Keratinocyte (primary cell): Measurements from ENCODE around the gene ZIC4.

ENCODE experiments used
- CTCF ChIP-seq, 3 experiments: IDR thresholded peaks in 1 of 3; conservative IDR thresholded peaks in 1 of 3; optimal IDR thresholded peaks in 1 of 3; 2 replicates in 2 of 3; 3 replicates in 1 of 3; pipeline versions ENCODE3 to v1.5.1; 2011; ENCODE audit warnings: low read length in 3 of 3, mild to moderate bottlenecking in 3 of 3, moderate library complexity in 2 of 3, control low read depth in 1 of 3, inconsistent platforms in 1 of 3; ENCODE audit not compliant: insufficient read depth in 2 of 3; ENCODE audit errors: extremely low read depth in 1 of 3
- EZH2 ChIP-seq: IDR thresholded peaks from one replicate; pipeline ENCODE4 v1.6.1; 2012; ENCODE audit warnings: inconsistent platforms, mild to moderate bottlenecking, low read length, moderate library complexity

- TF ChIP-seq CTCF (optimal IDR thresholded peaks at IDR 0.05 in 1 of 3, IDR thresholded peaks at IDR 0.05 in 1 of 3, conservative IDR thresholded peaks at IDR 0.05 in 1 of 3; ENCODE audit: extremely low read depth in 1 of 3, insufficient read depth in 2 of 3, low read length in 3 of 3) (no peak), EZH2 (no peak)
These were observed 25.4 kb downstream of the ZIC4 start for GRCh38 chr3:147380977-147381376.
